Epithelial cell of umbilical artery (primary cell): ENCODE data around the gene NCMAP. TPM values are rescaled to one million over a fixed set of nuclear protein-coding genes. Genes with fewer than 3 reads are reported as not detected.

ENCODE experiments used
- total RNA-seq: library from RNA; depleted of rRNA; stranded (reverse); fragments of >200 nt; gene quantifications from 2 replicates; pipeline ENCODE4 v1.2.3, GENCODE V29; 2014

NCMAP gene
- total RNA-seq, result not detected in 2 replicates

GRCh38 chr1:24555591-24556413 is at the start of gene NCMAP:
TSS of gene NCMAP (plus strand) at chr1:24556087. CDS start at chr1:24595431, 39,344 bp downstream.

GRCh38 chr1:24642481-24643362 is 86.8 kb downstream of the NCMAP start, which contains the start of gene SRRM1:
TSS of gene SRRM1 (plus strand) at chr1:24643302. CDS start at chr1:24643327, 25 bp downstream.

Other genes starting within 250 kb of the NCMAP start
- gene GRHL3, start 236.7 kb upstream of the NCMAP start, total RNA-seq, result not detected in 2 replicates
- 2.3 and 4.1 TPM in 2 replicates for gene STPG1, start 142.3 kb upstream of the NCMAP start, total RNA-seq
- gene NIPAL3, start 140.3 kb upstream of the NCMAP start, total RNA-seq, result 19.2 and 35.6 TPM in 2 replicates
- 0.46 and 2.3 TPM in 2 replicates for gene RCAN3, start 53.3 kb upstream of the NCMAP start, total RNA-seq
- gene SRRM1, start 87.2 kb downstream of the NCMAP start, total RNA-seq, result 19.8 and 40.0 TPM in 2 replicates
- gene CLIC4, start 189.4 kb downstream of the NCMAP start, total RNA-seq, result 325 and 339 TPM in 2 replicates